Keratinocyte (primary cell): ENCODE measurements around the gene GABRB2.

Experiments used
- EZH2 ChIP-seq: IDR thresholded peaks from one replicate; pipeline ENCODE4 v1.6.1; 2012; ENCODE audit warnings: inconsistent platforms, mild to moderate bottlenecking, low read length, moderate library complexity
- TF ChIP-seq, protein P1 (sequence below), 3 experiments: IDR thresholded peaks in 1 of 3; conservative IDR thresholded peaks in 1 of 3; optimal IDR thresholded peaks in 1 of 3; 2 replicates in 2 of 3; 3 replicates in 1 of 3; pipeline versions ENCODE3 to v1.5.1; 2011; ENCODE audit warnings: low read length in 3 of 3, mild to moderate bottlenecking in 3 of 3, moderate library complexity in 2 of 3, control low read depth in 1 of 3, inconsistent platforms in 1 of 3; ENCODE audit not compliant: insufficient read depth in 2 of 3; ENCODE audit errors: extremely low read depth in 1 of 3

DNA sequence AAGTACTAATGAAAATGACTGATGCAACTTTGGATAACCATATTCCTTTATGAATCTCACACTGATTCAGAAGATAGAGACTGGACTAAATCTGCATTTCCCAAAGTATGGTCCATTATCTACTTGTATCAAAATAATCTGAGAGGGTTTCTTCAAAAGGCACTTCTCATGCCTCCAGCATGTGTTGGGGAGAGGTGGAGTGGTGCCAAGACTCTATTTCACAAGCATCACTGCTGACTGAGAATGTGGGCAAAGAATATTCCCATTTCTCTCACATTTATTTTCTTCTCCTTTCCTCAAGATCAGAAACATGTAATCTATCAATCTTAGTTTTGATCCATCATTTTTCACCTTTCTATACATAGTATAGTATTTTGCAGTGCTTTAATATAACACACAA lies 135.4 kb downstream of the GABRB2 start:
- TF ChIP-seq, protein P1, sequence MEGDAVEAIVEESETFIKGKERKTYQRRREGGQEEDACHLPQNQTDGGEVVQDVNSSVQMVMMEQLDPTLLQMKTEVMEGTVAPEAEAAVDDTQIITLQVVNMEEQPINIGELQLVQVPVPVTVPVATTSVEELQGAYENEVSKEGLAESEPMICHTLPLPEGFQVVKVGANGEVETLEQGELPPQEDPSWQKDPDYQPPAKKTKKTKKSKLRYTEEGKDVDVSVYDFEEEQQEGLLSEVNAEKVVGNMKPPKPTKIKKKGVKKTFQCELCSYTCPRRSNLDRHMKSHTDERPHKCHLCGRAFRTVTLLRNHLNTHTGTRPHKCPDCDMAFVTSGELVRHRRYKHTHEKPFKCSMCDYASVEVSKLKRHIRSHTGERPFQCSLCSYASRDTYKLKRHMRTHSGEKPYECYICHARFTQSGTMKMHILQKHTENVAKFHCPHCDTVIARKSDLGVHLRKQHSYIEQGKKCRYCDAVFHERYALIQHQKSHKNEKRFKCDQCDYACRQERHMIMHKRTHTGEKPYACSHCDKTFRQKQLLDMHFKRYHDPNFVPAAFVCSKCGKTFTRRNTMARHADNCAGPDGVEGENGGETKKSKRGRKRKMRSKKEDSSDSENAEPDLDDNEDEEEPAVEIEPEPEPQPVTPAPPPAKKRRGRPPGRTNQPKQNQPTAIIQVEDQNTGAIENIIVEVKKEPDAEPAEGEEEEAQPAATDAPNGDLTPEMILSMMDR (optimal IDR thresholded peaks at IDR 0.05 in 1 of 3, IDR thresholded peaks at IDR 0.05 in 1 of 3, conservative IDR thresholded peaks at IDR 0.05 in 1 of 3; ENCODE audit: extremely low read depth in 1 of 3, insufficient read depth in 2 of 3, low read length in 3 of 3) = no peak
- TF ChIP-seq EZH2 = no peak
